Glutamatergic neuron (in vitro differentiated cells): ENCODE data around the gene TTC34. TPM values are rescaled to one million over a fixed set of nuclear protein-coding genes. Genes with fewer than 3 reads are reported as not detected.

Experiments
- DNase-seq: peaks from one replicate; pipeline ENCODE4 v3.0.0; 2022
- H3K27ac Mint-ChIP-seq: one replicate; pipeline ENCODE4 v1.8.0; 2020; ENCODE audit warnings: mild to moderate bottlenecking, mixed read lengths, inconsistent platforms; ENCODE audit not compliant: unreplicated experiment
- H3K27me3 Mint-ChIP-seq: one replicate; pipeline ENCODE4 v1.8.0; 2020; ENCODE audit warnings: mild to moderate bottlenecking, moderate library complexity, mixed read lengths, inconsistent platforms; ENCODE audit not compliant: unreplicated experiment
- H3K36me3 Mint-ChIP-seq: one replicate; pipeline ENCODE4 v1.8.0; 2020; ENCODE audit warnings: mild to moderate bottlenecking, mixed read lengths, inconsistent platforms; ENCODE audit not compliant: unreplicated experiment
- H3K4me1 Mint-ChIP-seq: one replicate; pipeline ENCODE4 v1.8.0; 2020; ENCODE audit warnings: mild to moderate bottlenecking, low read depth, mixed read lengths, inconsistent platforms; ENCODE audit not compliant: unreplicated experiment
- H3K4me3 Mint-ChIP-seq: one replicate; pipeline ENCODE4 v1.8.0; 2020; ENCODE audit warnings: mild to moderate bottlenecking, mixed read lengths, inconsistent platforms; ENCODE audit not compliant: unreplicated experiment
- H3K9me3 Mint-ChIP-seq: one replicate; pipeline ENCODE4 v1.8.0; 2020; ENCODE audit warnings: mild to moderate bottlenecking, moderate library complexity, mixed read lengths, inconsistent platforms; ENCODE audit not compliant: unreplicated experiment
- CTCF ChIP-seq: fragments of 200-600 bp; sonication (generic); IDR thresholded peaks from one replicate; pipeline ENCODE4 v1.5.0; 2021; ENCODE audit not compliant: partially characterized antibody, unreplicated experiment
- total RNA-seq: library from RNA; stranded (reverse); fragmentation: NEBNext Ultra II Directional; extraction: Animal tissue kit (Norgen Biotek cat#: 25700); gene quantifications from one replicate; pipeline ENCODE4 v1.2.1, GENCODE V29; 2021; ENCODE audit not compliant: unreplicated experiment

TTC34 gene
- total RNA-seq, 1 donor from 2014 or later, result 0.74 TPM

GRCh38 chr1:2596530-2597333 is 204.8 kb downstream of the TTC34 start:
- Mint-ChIP-seq H3K4me3 (no peak overlapping the region), H3K4me1 (no peaks in the 10 kb centered on the region), H3K27me3 (no peaks in the 10 kb centered on the region), H3K27ac (no peak overlapping the region), H3K36me3 (no peaks in the 10 kb centered on the region), H3K9me3 (peaks cover 2% of the 10 kb centered on the region)
- TF ChIP-seq CTCF, result no peak
- no peak for DNase-seq

- no peak for DNase-seq
- Mint-ChIP-seq H3K4me3 (no peak overlapping the region), H3K36me3 (no peaks in the 10 kb centered on the region), H3K27ac (no peak overlapping the region), H3K4me1 (no peaks in the 10 kb centered on the region), H3K9me3 (peaks cover 2% of the 10 kb centered on the region), H3K27me3 (no peaks in the 10 kb centered on the region)
- TF ChIP-seq CTCF, result no peak
Observed at GRCh38 chr1:2595812-2596529, 205.5 kb downstream of the TTC34 start.

- no peaks in the 10 kb centered on the region for H3K4me1 Mint-ChIP-seq
- H3K36me3 Mint-ChIP-seq, result no peaks in the 10 kb centered on the region
- no peak for TF ChIP-seq CTCF
- H3K4me3 Mint-ChIP-seq, result no peak overlapping the region
- no peak for DNase-seq
- H3K9me3 Mint-ChIP-seq, result peaks cover 2% of the 10 kb centered on the region
- H3K27me3 Mint-ChIP-seq, result peaks cover 1% of the 10 kb centered on the region
- no peak overlapping the region for H3K27ac Mint-ChIP-seq
Observed at GRCh38 chr1:2595261-2595811, 206.2 kb downstream of the TTC34 start.

GRCh38 chr1:2594641-2595131 is 206.8 kb downstream of the TTC34 start:
- H3K4me1 Mint-ChIP-seq, result no peaks in the 10 kb centered on the region
- H3K4me3 Mint-ChIP-seq, result no peak overlapping the region
- peaks cover 2% of the 10 kb centered on the region for H3K9me3 Mint-ChIP-seq
- TF ChIP-seq CTCF, result no peak
- peaks cover 2% of the 10 kb centered on the region for H3K27me3 Mint-ChIP-seq
- no peak overlapping the region for H3K27ac Mint-ChIP-seq
- H3K36me3 Mint-ChIP-seq, result no peaks in the 10 kb centered on the region
- no peak for DNase-seq
